Natural killer cell treated with Interleukin-12 subunit alpha and Interleukin-12 subunit beta and Interleukin-15 and Interleukin-18, amount 100 ng/mL, for 72 hours (primary cell): Measurements from ENCODE around the gene LIMS2. TPM values are rescaled to one million over a fixed set of nuclear protein-coding genes. Genes with fewer than 3 reads are reported as not detected.

ENCODE experiments used
- ATAC-seq, 2 donors: fragments of 150-1000 bp; cut with Tn5 transposase in 1 of 2; sonication (Bioruptor Pico), chemical (Tn5 transposase) in 1 of 2; 2 replicates each; pipeline ENCODE4 v1.10.0; 2021
- DNase-seq: peaks from one replicate; pipeline ENCODE4 v3.0.0; 2022; ENCODE audit warnings: low spot score
- H3K27ac Mint-ChIP-seq, 2 donors: 1 replicate in 1 of 2; 2 replicates in 1 of 2; pipeline ENCODE4 v1.8.0; 2022; ENCODE audit warnings: mixed read lengths in 2 of 2, mild to moderate bottlenecking in 1 of 2, moderate library complexity in 1 of 2
- H3K27me3 Mint-ChIP-seq, 2 donors: 1 replicate in 1 of 2; 2 replicates in 1 of 2; pipeline ENCODE4 v1.8.0; 2022; ENCODE audit warnings: mixed read lengths in 2 of 2
- H3K36me3 Mint-ChIP-seq: one replicate; pipeline ENCODE4 v1.8.0; 2022; ENCODE audit warnings: mixed read lengths
- H3K4me1 Mint-ChIP-seq, 2 donors: 1 replicate in 1 of 2; 2 replicates in 1 of 2; pipeline ENCODE4 v1.8.0; 2022; ENCODE audit warnings: low read depth in 2 of 2, mixed read lengths in 2 of 2, mild to moderate bottlenecking in 1 of 2
- H3K4me3 Mint-ChIP-seq: one replicate; pipeline ENCODE4 v1.8.0; 2022; ENCODE audit warnings: mixed read lengths
- H3K9me3 Mint-ChIP-seq: 2 replicates; pipeline ENCODE4 v1.8.0; 2022; ENCODE audit warnings: mixed read lengths
- total RNA-seq, 2 donors: library from RNA; stranded (reverse); gene quantifications; one replicate each; pipeline ENCODE4 v1.2.3, GENCODE V29; 2022

LIMS2 gene
- total RNA-seq, 2 donors from 2014 or later = not detected

- H3K27me3 Mint-ChIP-seq = no peaks in the 10 kb centered on the region
- peaks cover 15% of the 10 kb centered on the region for H3K36me3 Mint-ChIP-seq
- DNase-seq = no peak
- peak in 1 of 2 donors; percentile 75 for ATAC-seq
- H3K9me3 Mint-ChIP-seq = peaks cover 7% of the 10 kb centered on the region
- H3K27ac Mint-ChIP-seq = no peak overlapping the region
- no peak overlapping the region for H3K4me3 Mint-ChIP-seq
- peaks cover 8 to 10% of the 10 kb centered on the region in 2 donors for H3K4me1 Mint-ChIP-seq
These were observed 20.5 kb upstream of the LIMS2 start for GRCh38 chr2:127695491-127696472.

- H3K27ac Mint-ChIP-seq = no peak overlapping the region
- H3K4me1 Mint-ChIP-seq = peaks cover under 1 to 3% of the 10 kb centered on the region in 2 donors
- DNase-seq (no peak), ATAC-seq (no peak)
- H3K36me3 Mint-ChIP-seq = peaks cover 16% of the 10 kb centered on the region
- no peak overlapping the region for H3K4me3 Mint-ChIP-seq
- H3K27me3 Mint-ChIP-seq = no peaks in the 10 kb centered on the region
- H3K9me3 Mint-ChIP-seq = peaks cover 7% of the 10 kb centered on the region
These were observed 19.7 kb upstream of the LIMS2 start for GRCh38 chr2:127694986-127695385.

- no peaks in the 10 kb centered on the region for H3K4me1 Mint-ChIP-seq
- DNase-seq = no peak
- peaks cover 24% of the 10 kb centered on the region for H3K36me3 Mint-ChIP-seq
- no peak overlapping the region for H3K4me3 Mint-ChIP-seq
- H3K27me3 Mint-ChIP-seq = peaks cover 3 to 5% of the 10 kb centered on the region in 2 donors
- ATAC-seq = no peak
- peaks cover 7% of the 10 kb centered on the region for H3K9me3 Mint-ChIP-seq
- no peak overlapping the region for H3K27ac Mint-ChIP-seq
These were observed 15.4 kb upstream of the LIMS2 start for GRCh38 chr2:127690696-127691095.

- Mint-ChIP-seq H3K27me3 (peaks cover 5 to 10% of the 10 kb centered on the region in 2 donors), H3K9me3 (peaks cover 7% of the 10 kb centered on the region), H3K4me3 (no peak overlapping the region), H3K36me3 (peaks cover 24% of the 10 kb centered on the region), H3K27ac (no peak overlapping the region), H3K4me1 (no peaks in the 10 kb centered on the region)
- ATAC-seq (no peak), DNase-seq (no peak)
These were observed 13.1 kb upstream of the LIMS2 start for GRCh38 chr2:127688405-127688804.

- H3K27ac Mint-ChIP-seq = no peak overlapping the region
- ATAC-seq (no peak), DNase-seq (no peak)
- H3K36me3 Mint-ChIP-seq = peaks cover 7% of the 10 kb centered on the region
- H3K9me3 Mint-ChIP-seq = no peaks in the 10 kb centered on the region
- no peak overlapping the region for H3K4me3 Mint-ChIP-seq
- no peaks in the 10 kb centered on the region for H3K4me1 Mint-ChIP-seq
- H3K27me3 Mint-ChIP-seq = peaks cover 10 to 23% of the 10 kb centered on the region in 2 donors
These were observed 10.2 kb upstream of the LIMS2 start for GRCh38 chr2:127685410-127686080.

GRCh38 chr2:127683757-127684156, 8.4 kb upstream of the LIMS2 start:
- peaks cover 12 to 23% of the 10 kb centered on the region in 2 donors for H3K27me3 Mint-ChIP-seq
- peaks cover 5% of the 10 kb centered on the region for H3K36me3 Mint-ChIP-seq
- no peak for ATAC-seq
- DNase-seq = no peak
- H3K4me3 Mint-ChIP-seq = no peak overlapping the region
- no peak overlapping the region for H3K27ac Mint-ChIP-seq
- no peaks in the 10 kb centered on the region for H3K4me1 Mint-ChIP-seq
- no peaks in the 10 kb centered on the region for H3K9me3 Mint-ChIP-seq

DNA sequence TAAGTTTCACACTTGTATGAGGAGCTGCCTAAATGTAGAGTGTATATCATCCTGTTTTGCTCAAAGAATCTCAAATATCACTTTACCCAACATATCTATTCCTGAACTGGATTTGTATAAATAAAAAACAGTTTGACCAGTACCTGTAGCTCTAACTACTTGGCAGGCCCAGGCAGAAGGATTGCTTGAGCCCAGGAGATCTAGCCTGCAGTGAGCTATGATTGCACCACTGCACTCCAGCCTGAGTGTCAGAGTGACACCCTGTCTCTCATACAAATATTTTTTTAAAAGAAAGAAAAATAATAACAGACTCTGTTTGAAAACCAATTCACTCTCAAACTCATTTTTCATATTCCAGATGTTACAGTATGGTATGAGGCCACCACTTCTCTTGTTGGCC, 7.7 kb upstream of the LIMS2 start:
- H3K27ac Mint-ChIP-seq = no peak overlapping the region
- no peaks in the 10 kb centered on the region for H3K4me1 Mint-ChIP-seq
- ATAC-seq = no peak
- no peaks in the 10 kb centered on the region for H3K36me3 Mint-ChIP-seq
- no peak for DNase-seq
- H3K9me3 Mint-ChIP-seq = no peaks in the 10 kb centered on the region
- peaks cover 19 to 28% of the 10 kb centered on the region in 2 donors for H3K27me3 Mint-ChIP-seq
- no peak overlapping the region for H3K4me3 Mint-ChIP-seq

GRCh38 chr2:127681976-127682857, 6.9 kb upstream of the LIMS2 start:
- H3K27ac Mint-ChIP-seq = no peak overlapping the region
- ATAC-seq (no peak), DNase-seq (no peak)
- H3K9me3 Mint-ChIP-seq = no peaks in the 10 kb centered on the region
- H3K27me3 Mint-ChIP-seq = peaks cover 27 to 35% of the 10 kb centered on the region in 2 donors
- H3K4me1 Mint-ChIP-seq = no peaks in the 10 kb centered on the region
- H3K36me3 Mint-ChIP-seq = no peaks in the 10 kb centered on the region
- no peak overlapping the region for H3K4me3 Mint-ChIP-seq

GRCh38 chr2:127681288-127681804, 6.0 kb upstream of the LIMS2 start:
- H3K36me3 Mint-ChIP-seq = no peaks in the 10 kb centered on the region
- H3K27me3 Mint-ChIP-seq = peaks cover 35 to 41% of the 10 kb centered on the region in 2 donors
- no peak overlapping the region for H3K27ac Mint-ChIP-seq
- ATAC-seq = no peak
- H3K4me3 Mint-ChIP-seq = no peak overlapping the region
- no peak for DNase-seq
- H3K9me3 Mint-ChIP-seq = no peaks in the 10 kb centered on the region
- H3K4me1 Mint-ChIP-seq = no peaks in the 10 kb centered on the region

DNA sequence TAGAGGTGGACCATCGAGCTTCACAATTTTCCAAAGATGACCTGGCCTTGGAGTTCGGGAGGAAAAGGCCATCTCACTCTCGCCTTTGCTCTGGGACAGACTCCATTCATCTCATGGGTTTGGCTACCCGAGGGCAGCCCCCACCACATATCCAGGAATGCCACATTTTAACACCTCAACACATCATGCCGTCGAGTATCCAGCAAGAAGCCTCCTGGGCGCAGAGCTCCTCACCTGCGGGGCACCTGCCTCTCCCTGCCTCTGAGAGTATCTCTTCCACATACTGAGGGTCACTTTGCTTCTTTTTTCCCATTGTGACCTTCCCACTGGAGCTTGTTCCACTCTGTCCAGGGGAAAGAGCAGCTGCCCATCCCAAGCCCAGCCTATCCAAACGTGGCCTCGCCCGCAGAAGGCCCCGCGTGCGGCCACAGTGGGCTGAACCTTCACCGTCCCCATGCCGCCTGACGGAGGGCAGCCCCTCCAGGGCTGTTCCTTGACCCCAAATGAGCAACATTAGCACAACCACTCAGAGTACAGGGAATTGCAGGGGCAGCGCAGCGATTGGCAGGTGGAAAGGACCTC, 5.5 kb upstream of the LIMS2 start:
- Mint-ChIP-seq H3K27me3 (peaks cover 37 to 45% of the 10 kb centered on the region in 2 donors), H3K27ac (no peak overlapping the region), H3K36me3 (no peaks in the 10 kb centered on the region), H3K4me3 (no peak overlapping the region), H3K4me1 (peaks cover 0 to 4% of the 10 kb centered on the region in 2 donors), H3K9me3 (no peaks in the 10 kb centered on the region)
- ATAC-seq (no peak), DNase-seq (no peak)

DNA sequence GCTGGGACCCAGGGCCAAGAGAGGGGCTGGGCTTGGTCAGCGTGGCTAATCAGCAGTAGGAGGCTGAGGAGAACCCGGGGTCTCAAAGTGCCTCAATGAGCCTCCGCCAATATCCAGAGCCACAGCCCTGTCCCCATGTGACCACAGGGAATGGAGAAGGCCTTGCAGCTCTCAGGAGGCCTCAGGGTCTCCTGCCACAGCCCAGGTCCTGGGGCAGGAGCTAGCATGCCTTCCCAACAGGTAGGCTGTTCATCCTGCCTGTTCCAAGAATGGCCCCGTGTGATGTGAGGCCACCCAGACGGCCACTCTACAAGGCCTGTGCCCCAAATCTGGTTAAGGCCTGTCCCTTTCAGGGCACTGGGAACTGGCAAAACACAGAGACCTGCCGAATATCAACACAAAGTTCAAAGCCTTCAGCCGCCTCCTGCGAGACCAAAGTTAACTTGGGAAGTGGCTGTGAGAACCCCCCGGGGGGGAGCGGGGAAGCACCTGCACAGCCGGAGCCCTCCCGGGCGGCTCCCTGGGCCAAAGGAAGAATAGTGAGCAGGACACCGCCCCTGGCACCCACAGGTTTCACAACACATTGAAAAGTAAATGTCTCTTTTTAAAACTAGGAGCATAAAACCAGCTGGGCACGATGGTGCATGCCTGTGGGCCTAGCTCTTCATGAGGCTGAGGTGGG, 4.5 kb upstream of the LIMS2 start:
- H3K4me1 Mint-ChIP-seq = peaks cover 0 to 5% of the 10 kb centered on the region in 2 donors
- peaks cover 38 to 41% of the 10 kb centered on the region in 2 donors for H3K27me3 Mint-ChIP-seq
- DNase-seq (no peak), ATAC-seq (no peak)
- H3K4me3 Mint-ChIP-seq = no peak overlapping the region
- H3K36me3 Mint-ChIP-seq = no peaks in the 10 kb centered on the region
- H3K9me3 Mint-ChIP-seq = no peaks in the 10 kb centered on the region
- H3K27ac Mint-ChIP-seq = no peak overlapping the region

DNA sequence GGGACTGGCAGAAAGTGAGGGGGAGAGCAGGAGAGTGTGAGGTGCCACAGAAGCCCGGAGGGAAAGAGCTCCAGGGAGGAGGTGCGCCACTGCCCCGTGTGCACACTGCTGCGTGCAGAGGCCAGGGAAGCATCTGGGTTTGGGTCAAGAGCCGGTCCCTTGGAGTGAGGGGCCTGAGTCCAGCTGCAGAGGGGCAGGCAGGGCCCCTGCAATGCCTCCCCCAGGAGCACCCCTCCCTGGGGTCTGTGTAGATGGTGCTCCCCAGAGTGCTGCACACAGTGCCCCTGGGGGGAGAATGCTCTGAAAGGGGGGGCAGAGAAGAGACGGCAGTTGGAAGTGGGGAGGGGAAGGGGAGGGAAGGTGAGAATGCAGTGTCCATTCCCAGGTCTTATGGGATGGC, 3.7 kb upstream of the LIMS2 start:
- DNase-seq (no peak), ATAC-seq (peak in 1 of 2 donors; percentile 11)
- Mint-ChIP-seq H3K9me3 (no peaks in the 10 kb centered on the region), H3K4me1 (peaks cover 0 to 9% of the 10 kb centered on the region in 2 donors), H3K36me3 (no peaks in the 10 kb centered on the region), H3K27me3 (peaks cover 45% of the 10 kb centered on the region in 2 donors), H3K27ac (no peak overlapping the region), H3K4me3 (no peak overlapping the region)
